GM10266 (cell line): ENCODE data around the gene NID1.

ENCODE experiments used
- DNase-seq: peaks from one replicate; pipeline ENCODE4 v3.0.0; 2012; ENCODE audit errors: extremely low spot score
- CTCF ChIP-seq: IDR thresholded peaks from 2 replicates; pipeline ENCODE4 v1.5.1; 2012; ENCODE audit warnings: mild to moderate bottlenecking, low read depth; ENCODE audit not compliant: control insufficient read depth, insufficient read depth; ENCODE audit errors: missing control alignments

Gene NID1

DNA sequence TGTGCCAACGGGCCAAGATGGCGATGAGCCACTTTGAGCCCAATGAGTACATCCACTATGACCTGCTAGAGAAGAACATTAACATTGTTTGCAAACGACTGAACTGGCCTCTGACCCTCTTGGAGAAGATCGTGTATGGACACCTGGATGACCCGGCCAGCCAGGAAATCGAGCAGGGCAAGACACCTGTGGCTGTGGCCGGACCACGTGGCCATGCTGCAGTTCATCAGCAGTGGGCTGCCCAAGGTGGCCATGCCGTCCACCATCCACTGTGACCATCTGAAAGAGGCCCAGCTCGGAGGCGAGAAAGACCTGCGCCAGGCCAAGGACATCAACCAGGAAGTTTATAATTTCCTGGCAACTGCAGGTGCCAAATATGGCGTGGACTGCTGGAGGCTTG, 45.2 kb upstream of the NID1 start:
- TF ChIP-seq CTCF = no peak
- no peak for DNase-seq

DNA sequence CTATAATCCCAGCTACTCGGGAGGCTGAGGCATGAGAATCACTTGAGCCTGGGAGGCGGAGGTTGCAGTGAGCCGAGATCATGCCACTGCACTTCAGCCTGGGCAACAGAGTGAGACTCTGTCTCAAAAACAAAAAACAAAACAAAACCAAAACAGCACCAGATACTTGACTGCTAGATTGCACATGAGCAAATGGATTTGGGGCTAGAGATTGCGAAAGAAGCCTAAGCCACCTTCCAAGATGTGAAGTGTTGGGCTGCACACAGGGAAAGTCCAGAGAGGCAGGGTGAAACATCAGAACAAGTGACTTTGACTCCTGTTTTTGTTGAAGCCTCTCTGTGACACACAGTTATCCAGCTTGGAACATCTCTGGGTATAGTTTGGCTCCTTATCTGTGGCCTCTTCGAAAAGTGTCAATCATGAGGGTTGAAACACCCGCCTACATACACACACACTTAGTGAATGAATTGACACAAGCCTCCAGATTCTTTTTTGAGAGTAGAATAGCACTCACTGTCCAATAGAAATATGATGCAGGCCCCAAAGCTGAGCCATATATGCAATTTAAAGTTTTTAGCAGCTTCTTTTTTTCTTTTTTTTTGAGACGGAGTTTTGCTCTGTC, 43.2 kb upstream of the NID1 start:
- no peak for DNase-seq

GRCh38 chr1:236107121-236107907, 42.4 kb upstream of the NID1 start:
- no peak for TF ChIP-seq CTCF
- no peak for DNase-seq

More for the DNA sequence above, 43.2 kb upstream of the NID1 start:
- no peak for TF ChIP-seq CTCF

GRCh38 chr1:236103646-236104218, 38.8 kb upstream of the NID1 start:
- peak; percentile 85 for TF ChIP-seq CTCF
- peak; percentile 77 for DNase-seq

DNA sequence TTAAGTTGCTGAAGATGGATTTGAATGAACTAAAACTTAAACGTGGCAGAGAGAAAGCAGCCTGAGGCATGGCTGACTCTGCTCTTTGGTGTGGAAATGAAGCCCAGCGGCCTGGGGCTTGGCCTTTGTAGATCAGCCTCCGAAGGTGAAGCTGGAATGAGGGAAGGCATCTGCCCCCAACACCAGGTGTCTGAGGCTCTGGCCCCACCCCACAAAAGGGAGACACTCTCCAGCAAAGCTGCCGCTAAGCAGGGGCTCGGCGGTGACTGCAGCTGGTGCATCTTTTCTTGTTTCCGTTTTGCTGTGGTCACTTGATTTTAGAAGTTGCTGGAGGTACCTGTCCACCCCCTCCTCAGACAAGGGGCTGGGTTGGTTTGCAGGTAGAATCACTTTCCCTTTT, 38.2 kb upstream of the NID1 start:
- no peak for DNase-seq
- no peak for TF ChIP-seq CTCF

DNA sequence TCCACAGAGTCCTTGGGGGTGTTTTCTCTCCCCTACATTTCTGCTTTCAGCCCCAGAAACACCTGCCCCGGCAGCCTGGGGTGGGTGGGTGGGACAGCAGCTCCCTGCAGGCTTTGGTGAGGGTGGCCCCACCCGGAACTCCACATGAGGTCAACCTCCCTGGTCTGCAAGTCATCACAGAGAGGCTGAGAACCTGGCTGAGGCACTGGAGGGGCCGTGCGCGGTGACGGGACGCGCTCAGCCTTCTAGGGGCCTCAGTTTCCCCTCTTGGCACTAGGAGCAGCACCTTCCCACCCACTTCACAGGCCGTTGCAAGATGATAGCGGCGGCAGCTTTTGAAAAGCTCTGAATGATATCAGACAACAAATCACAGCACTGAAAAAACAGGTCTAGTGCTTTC, 37.7 kb upstream of the NID1 start:
- no peak for TF ChIP-seq CTCF
- DNase-seq = no peak
